Right lobe of liver (tissue), 6 donors: Measurements from ENCODE around the gene SCN5A. TPM values are rescaled to one million over a fixed set of nuclear protein-coding genes. Genes with fewer than 3 reads are reported as not detected.

Experiments used
- ATAC-seq, 4 donors: fragments of 200-7000 bp; cut with Tn5 transposase; one replicate each; pipeline ENCODE4 v1.9.1; 2020; ENCODE audit warnings: mild to moderate bottlenecking in 4 of 4, moderate library complexity in 4 of 4
- DNase-seq, 3 donors: peaks; one replicate each; pipeline ENCODE4 v3.0.0-alpha.2; 2020
- H3K27ac ChIP-seq, 3 donors: fragments of 200-600 bp; one replicate each; pipeline ENCODE4 v1.8.0; 2022
- H3K27me3 ChIP-seq, 2 donors: fragments of 200-600 bp; one replicate each; pipeline ENCODE4 v1.8.0; 2022
- H3K36me3 ChIP-seq, 4 donors: fragments of 200-600 bp; sonication (generic) in 1 of 4; one replicate each; pipeline versions ENCODE4 v1.5.1 to v1.8.0; 2017 to 2022; ENCODE audit warnings: control low read depth in 1 of 4
- H3K4me1 ChIP-seq, 4 donors: fragments of 200-600 bp; sonication (generic) in 1 of 4; one replicate each; pipeline versions ENCODE4 v1.5.1 to v1.8.0; 2017 to 2022; ENCODE audit warnings: control low read depth in 1 of 4
- H3K4me3 ChIP-seq, 3 donors: fragments of 200-600 bp; one replicate each; pipeline ENCODE4 v1.8.0; 2022
- H3K9me3 ChIP-seq, 4 donors: fragments of 200-600 bp; sonication (generic) in 1 of 4; one replicate each; pipeline versions ENCODE4 v1.5.1 to v1.8.0; 2017 to 2022; ENCODE audit warnings: control low read depth in 1 of 4
- CTCF ChIP-seq, 4 donors: fragments of 200-600 bp in 3 of 4; fragments of 450-650 bp in 1 of 4; IDR thresholded peaks; one replicate each; pipeline versions ENCODE4 v1.5.1 to v1.8.0; 2016 to 2022; ENCODE audit warnings: antibody characterized with exemption in 4 of 4, mild to moderate bottlenecking in 2 of 4
- POLR2A ChIP-seq: fragments of 450-650 bp; IDR thresholded peaks from one replicate; pipeline ENCODE4 v1.6.1; 2017; ENCODE audit warnings: antibody characterized with exemption, mild to moderate bottlenecking
- WGBS: methylation state at CpG from one replicate; pipeline ENCODE4 v1.1.6; 2018; ENCODE audit warnings: low coverage, low lambda C conversion rate; ENCODE audit not compliant: insufficient coverage; ENCODE audit errors: missing lambda C conversion rate; 5-methylcytosine and 5-hydroxymethylcytosine counted together
- intact Hi-C, 2 donors: fragments of 100-400 bp; cut with DNase I; formaldehyde crosslinking; loops; one replicate each; pipeline versions ENCODE4 v1.11.2 to v1.14.1; 2022
- total RNA-seq, 6 experiments: library from RNA; depleted of rRNA in 2 of 6; stranded (reverse); fragments of >200 nt in 2 of 6; fragmentation: NEBNext Ultra II Directional in 3 of 6; extraction: Animal tissue kit (Norgen Biotek cat#: 25700) in 3 of 6; gene quantifications; one replicate each; pipeline versions ENCODE4 v1.1.0 to v1.2.4, GENCODE V29; 2016 to 2023
- donor health status: DM: no; HTN: yes; CAD: no.
- donor health status: DM: no; HTN: no; CAD: no.
- donor health status: DM: no; HTN: no; CAD: no.
- donor health status: DM: no; HTN: yes; CAD: no.
- donor health status: DM: no; HTN: yes; CAD: no.

SCN5A gene
- total RNA-seq, 6 experiments from 2014 or later = 0.02 TPM; not detected in 5

DNA sequence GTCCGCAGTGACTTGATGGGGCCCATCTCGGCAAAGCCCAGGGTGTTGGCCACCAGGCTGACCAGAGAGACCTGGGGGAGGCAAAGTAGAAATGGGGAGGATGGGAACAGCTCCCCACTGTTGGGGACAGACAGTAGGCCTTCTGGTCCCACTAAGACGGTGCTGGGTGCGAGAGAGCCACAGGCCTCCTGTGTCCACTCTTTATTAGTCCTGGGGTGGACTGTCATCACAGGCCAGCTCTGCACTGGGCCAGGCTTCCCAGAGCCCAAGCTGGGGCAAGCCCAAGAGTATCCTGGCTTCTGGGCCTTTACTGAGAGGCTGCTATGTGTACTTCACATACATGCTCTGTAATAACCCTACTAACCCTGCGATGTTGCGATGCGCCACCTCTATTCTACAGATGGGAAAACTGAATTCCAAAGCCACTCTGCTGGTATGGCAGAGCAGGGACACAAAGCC is 87.0 kb downstream of the SCN5A start:
- TF ChIP-seq POLR2A (no peak), CTCF (IDR thresholded peaks at IDR 0.05) (no peak)
- H3K36me3 ChIP-seq = no peaks in the 10 kb centered on the region
- intact Hi-C loops = no loop called here
- no peaks in the 10 kb centered on the region for H3K4me1 ChIP-seq
- no peaks in the 10 kb centered on the region for H3K9me3 ChIP-seq
- WGBS = no CpG with 5 or more reads among the region's 7 CpGs
- ATAC-seq (no peak), DNase-seq (peak in 1 of 3 donors; percentile 35)
- no peak overlapping the region for H3K27ac ChIP-seq
- H3K4me3 ChIP-seq = no peak overlapping the region
- H3K27me3 ChIP-seq = no peaks in the 10 kb centered on the region

DNA sequence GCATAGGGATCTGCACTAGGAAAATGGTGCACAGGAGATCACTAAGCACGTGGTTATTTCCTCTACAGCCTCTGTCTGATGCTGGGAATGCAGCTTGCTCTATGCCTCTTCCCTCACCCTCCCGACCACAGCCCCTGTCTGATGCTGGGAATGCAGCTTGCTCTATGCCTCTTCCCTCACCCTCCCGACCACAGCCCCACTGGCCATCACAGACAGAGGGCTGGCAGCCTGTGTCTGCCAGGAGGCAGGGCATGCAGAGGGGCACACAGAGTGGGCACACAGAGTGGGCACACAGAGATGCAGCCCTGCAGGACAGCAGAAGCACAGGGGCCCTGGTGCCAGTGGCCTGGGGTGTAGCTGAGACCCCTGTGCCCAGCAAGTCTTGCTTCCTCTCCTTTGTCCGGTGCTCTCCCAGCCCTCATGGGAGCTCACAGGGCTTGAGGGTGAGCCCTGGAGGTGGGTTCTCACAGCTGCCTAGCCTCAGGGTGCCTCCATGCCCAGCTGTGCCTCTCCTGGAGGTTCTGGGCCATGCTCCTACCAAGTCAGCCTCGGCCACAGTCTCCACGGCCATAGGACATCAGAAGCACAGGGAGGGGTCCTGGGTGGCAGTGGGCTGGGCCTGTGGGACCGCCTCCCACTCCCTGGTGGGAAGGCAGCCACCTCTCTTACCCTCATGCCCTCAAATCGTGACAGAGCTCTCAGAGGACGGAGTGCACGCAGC is 87.6 kb downstream of the SCN5A start:
- Histone ChIP-seq H3K4me1 (no peaks in the 10 kb centered on the region), H3K27me3 (no peaks in the 10 kb centered on the region), H3K4me3 (no peak overlapping the region), H3K36me3 (no peaks in the 10 kb centered on the region), H3K27ac (no peak overlapping the region), H3K9me3 (no peaks in the 10 kb centered on the region)
- WGBS = 35% methylated on average over 2 of the region's 10 CpGs
- intact Hi-C loops = no loop called here
- DNase-seq (peak in 1 of 3 donors; percentile 29), ATAC-seq (no peak)
- no peak for TF ChIP-seq POLR2A
- TF ChIP-seq CTCF (IDR thresholded peaks at IDR 0.05) = no peak

DNA sequence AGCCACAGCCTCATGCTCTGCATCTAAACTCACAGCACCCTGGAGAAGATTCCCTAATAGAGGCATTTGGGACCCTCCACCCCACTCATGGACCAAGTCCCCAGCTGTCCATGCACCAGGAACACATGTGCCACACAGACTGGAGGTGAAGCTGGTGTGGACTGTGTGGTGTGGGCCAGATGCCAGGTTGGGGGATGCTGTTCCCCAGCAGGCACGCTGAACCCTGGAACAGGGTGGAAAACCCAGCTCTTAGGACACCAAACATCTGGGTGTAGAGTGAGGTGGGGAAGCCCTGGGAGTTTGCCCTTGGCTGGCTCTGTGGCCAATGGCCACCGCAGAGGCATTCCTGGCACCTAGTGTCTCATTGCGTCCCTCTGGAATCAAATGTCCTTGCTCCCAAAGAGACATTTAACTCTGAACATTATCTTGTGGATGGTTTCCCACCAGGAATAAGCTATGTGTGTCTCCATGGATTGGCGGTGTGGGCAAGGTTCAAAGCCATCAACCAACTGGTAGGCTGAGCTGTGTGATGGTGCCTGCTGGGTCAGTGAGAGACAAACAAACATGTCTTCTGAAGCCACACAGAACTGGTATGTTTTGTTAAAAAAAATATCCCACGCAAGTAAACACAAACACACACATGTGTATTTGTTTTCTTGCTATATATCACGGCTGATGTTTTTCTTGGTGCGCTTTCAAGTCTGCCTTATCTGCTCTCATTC is 88.3 kb downstream of the SCN5A start:
- no peaks in the 10 kb centered on the region for H3K36me3 ChIP-seq
- DNase-seq (no peak), ATAC-seq (no peak)
- H3K9me3 ChIP-seq = no peaks in the 10 kb centered on the region
- no peaks in the 10 kb centered on the region for H3K4me1 ChIP-seq
- H3K27me3 ChIP-seq = no peaks in the 10 kb centered on the region
- TF ChIP-seq POLR2A (no peak), CTCF (IDR thresholded peaks at IDR 0.05) (no peak)
- 71% methylated on average over 5 of the region's 7 CpGs for WGBS
- intact Hi-C loops = no loop called here
- no peak overlapping the region for H3K27ac ChIP-seq
- H3K4me3 ChIP-seq = no peak overlapping the region

- intact Hi-C loops = no loop called here
- 84% methylated on average over 6 of the region's 6 CpGs for WGBS
- ATAC-seq = no peak
- Histone ChIP-seq H3K27ac (no peak overlapping the region), H3K27me3 (no peaks in the 10 kb centered on the region), H3K9me3 (no peaks in the 10 kb centered on the region), H3K36me3 (no peaks in the 10 kb centered on the region), H3K4me3 (no peak overlapping the region), H3K4me1 (no peaks in the 10 kb centered on the region)
- no peak for TF ChIP-seq POLR2A
- no peak for TF ChIP-seq CTCF (IDR thresholded peaks at IDR 0.05)
- no peak for DNase-seq
Observed at GRCh38 chr3:38560284-38560683, 89.2 kb downstream of the SCN5A start.
